ENCODE data around the gene GTF2H4. TPM values are rescaled to one million over a fixed set of nuclear protein-coding genes. Genes with fewer than 3 reads are reported as not detected.
A peak's percentile ranks its signal among the peaks of the same experiment; 100 is the strongest.
"Not testable (repeated sequence)": the region's sequence is repeated elsewhere in the genome, so short reads cannot be mapped to it uniquely, and the experiment has no call there.

The GTF2H4 gene
- polyA plus RNA-seq, result 87.7 and 101 TPM in 2 replicates
- polyA minus RNA-seq, result 45.0 and 47.0 TPM in 2 replicates

DNA sequence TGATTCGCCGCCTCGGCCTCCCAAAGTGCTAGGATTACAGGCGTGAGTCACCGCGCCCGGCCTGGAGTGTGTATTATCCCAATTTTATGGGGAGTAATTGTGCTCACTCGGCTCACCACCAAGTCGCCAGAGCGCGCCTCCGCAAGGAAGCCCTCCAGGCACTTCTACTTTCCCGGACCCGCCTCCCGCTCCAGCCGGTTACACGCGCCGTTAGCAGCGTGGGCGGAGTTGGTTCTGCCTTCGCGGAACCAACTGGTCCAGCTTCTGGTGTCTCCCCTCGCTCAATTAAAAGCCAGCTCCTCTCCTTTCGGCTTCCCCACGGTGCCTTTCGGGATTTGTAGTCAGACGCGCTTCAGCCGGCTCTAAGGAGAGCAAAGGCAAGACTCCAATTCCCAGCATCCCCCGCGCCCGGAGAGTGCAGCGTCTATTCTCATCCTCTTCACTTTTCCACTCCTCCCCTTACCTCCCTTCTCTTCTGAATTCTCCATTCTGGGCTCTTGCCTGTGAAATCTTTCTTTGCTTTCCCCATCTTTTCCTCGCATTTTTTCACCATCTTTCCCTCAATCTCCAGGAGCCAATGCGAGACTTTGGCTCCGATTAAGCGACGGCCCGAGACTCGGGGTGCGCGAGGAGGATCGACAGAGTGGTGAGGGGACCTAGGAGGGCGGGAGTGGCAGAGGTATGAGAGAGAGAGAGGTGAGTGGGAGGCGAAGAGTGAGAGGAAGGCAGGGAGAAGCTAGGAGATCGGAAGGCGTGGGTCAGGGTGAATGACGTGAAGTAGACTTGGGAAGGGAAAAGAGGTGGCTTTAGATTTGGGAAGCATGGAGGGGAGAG lies at the start of gene GTF2H4:
TSS of gene GTF2H4 (plus strand) at position 450 of the 834 bp plus-strand sequence.
- Histone ChIP-seq H3K27ac (ENCODE audit: low read length) (peak within 1 kb of the TSS; percentile 67), H2AFZ (ENCODE audit: low read depth, low read length) (peak within 1 kb of the TSS; percentile 97)
- peak; percentile 31 for TF ChIP-seq TAF1 (IDR thresholded peaks at IDR 0.05; ENCODE audit: low read depth)
- TF ChIP-seq SMC3 (conservative IDR thresholded peaks at IDR 0.05; ENCODE audit: poor library complexity), result peak; percentile 61
- TF ChIP-seq EP300 (conservative IDR thresholded peaks at IDR 0.05; ENCODE audit: poor library complexity, severe bottlenecking), result peak; percentile 29
- TF ChIP-seq RAD21 (conservative IDR thresholded peaks at IDR 0.05), result no peak
- no peak for TF ChIP-seq EZH2 (IDR thresholded peaks at IDR 0.05; ENCODE audit: borderline replicate concordance, insufficient read depth, low read length, poor library complexity, severe bottlenecking)
- peak; percentile 78 for TF ChIP-seq MXI1 (conservative IDR thresholded peaks at IDR 0.05; ENCODE audit: poor library complexity, severe bottlenecking)
- peak; percentile 45 for TF ChIP-seq POLR2AphosphoS5 (IDR thresholded peaks at IDR 0.05)
- TF ChIP-seq, protein P1, sequence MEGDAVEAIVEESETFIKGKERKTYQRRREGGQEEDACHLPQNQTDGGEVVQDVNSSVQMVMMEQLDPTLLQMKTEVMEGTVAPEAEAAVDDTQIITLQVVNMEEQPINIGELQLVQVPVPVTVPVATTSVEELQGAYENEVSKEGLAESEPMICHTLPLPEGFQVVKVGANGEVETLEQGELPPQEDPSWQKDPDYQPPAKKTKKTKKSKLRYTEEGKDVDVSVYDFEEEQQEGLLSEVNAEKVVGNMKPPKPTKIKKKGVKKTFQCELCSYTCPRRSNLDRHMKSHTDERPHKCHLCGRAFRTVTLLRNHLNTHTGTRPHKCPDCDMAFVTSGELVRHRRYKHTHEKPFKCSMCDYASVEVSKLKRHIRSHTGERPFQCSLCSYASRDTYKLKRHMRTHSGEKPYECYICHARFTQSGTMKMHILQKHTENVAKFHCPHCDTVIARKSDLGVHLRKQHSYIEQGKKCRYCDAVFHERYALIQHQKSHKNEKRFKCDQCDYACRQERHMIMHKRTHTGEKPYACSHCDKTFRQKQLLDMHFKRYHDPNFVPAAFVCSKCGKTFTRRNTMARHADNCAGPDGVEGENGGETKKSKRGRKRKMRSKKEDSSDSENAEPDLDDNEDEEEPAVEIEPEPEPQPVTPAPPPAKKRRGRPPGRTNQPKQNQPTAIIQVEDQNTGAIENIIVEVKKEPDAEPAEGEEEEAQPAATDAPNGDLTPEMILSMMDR (IDR thresholded peaks at IDR 0.05; ENCODE audit: poor library complexity, severe bottlenecking), result peak; percentile 34
- TF ChIP-seq, protein P2, sequence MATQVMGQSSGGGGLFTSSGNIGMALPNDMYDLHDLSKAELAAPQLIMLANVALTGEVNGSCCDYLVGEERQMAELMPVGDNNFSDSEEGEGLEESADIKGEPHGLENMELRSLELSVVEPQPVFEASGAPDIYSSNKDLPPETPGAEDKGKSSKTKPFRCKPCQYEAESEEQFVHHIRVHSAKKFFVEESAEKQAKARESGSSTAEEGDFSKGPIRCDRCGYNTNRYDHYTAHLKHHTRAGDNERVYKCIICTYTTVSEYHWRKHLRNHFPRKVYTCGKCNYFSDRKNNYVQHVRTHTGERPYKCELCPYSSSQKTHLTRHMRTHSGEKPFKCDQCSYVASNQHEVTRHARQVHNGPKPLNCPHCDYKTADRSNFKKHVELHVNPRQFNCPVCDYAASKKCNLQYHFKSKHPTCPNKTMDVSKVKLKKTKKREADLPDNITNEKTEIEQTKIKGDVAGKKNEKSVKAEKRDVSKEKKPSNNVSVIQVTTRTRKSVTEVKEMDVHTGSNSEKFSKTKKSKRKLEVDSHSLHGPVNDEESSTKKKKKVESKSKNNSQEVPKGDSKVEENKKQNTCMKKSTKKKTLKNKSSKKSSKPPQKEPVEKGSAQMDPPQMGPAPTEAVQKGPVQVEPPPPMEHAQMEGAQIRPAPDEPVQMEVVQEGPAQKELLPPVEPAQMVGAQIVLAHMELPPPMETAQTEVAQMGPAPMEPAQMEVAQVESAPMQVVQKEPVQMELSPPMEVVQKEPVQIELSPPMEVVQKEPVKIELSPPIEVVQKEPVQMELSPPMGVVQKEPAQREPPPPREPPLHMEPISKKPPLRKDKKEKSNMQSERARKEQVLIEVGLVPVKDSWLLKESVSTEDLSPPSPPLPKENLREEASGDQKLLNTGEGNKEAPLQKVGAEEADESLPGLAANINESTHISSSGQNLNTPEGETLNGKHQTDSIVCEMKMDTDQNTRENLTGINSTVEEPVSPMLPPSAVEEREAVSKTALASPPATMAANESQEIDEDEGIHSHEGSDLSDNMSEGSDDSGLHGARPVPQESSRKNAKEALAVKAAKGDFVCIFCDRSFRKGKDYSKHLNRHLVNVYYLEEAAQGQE (IDR thresholded peaks at IDR 0.05; ENCODE audit: borderline replicate concordance), result no peak

DNA sequence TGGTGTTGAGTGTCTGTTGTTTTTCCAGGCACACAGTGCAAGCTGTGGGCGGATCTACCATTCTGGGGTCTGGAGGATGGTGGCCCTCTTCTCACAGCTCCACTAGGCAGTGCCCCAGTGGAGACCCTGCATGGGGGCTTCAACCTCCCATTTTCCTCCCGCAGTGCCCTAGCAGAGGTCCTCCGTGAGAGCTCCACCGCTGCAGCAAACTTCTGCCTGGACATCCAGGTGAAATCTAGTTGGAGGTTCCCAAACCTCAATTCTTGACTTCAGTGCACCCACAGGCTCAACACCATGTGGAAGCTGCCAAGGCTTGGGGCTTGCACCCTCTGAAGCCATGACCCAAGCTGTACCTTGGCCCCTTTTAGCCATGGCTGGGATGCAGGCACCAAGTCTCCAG lies 48.3 kb upstream of the GTF2H4 start:
- not testable (repeated sequence) for H3F3A ChIP-seq (ENCODE audit: insufficient read depth, low read length, poor library complexity, severe bottlenecking); H2AFZ ChIP-seq (ENCODE audit: low read depth, low read length); H3K4me2 ChIP-seq (ENCODE audit: low read length); H4K20me1 ChIP-seq (ENCODE audit: insufficient read depth); H3K79me2 ChIP-seq (replicated peaks; ENCODE audit: insufficient read depth, low read length); H3K27me3 ChIP-seq (ENCODE audit: insufficient read depth, low read depth, low read length); H3K9me3 ChIP-seq (ENCODE audit: low read length); H3K27ac ChIP-seq (ENCODE audit: low read length); H3K9ac ChIP-seq (ENCODE audit: low read length); H3K9me2 ChIP-seq (ENCODE audit: insufficient read depth, low read length); H3K4me3 ChIP-seq (ENCODE audit: low read length); H3K36me3 ChIP-seq (ENCODE audit: insufficient read depth, low read length)

More for the DNA sequence above, at the start of gene GTF2H4:
- Histone ChIP-seq H3K9ac (ENCODE audit: low read length) (peak within 1 kb of the TSS; percentile 82), H3K4me3 (ENCODE audit: low read length) (peak within 1 kb of the TSS; percentile 75), H3F3A (ENCODE audit: insufficient read depth, low read length, poor library complexity, severe bottlenecking) (no peaks in the 10 kb centered on the region), H3K9me3 (ENCODE audit: low read length) (no peaks in the 10 kb centered on the region), H3K36me3 (ENCODE audit: insufficient read depth, low read length) (no peaks in the 10 kb centered on the region), H3K4me2 (ENCODE audit: low read length) (peak within 1 kb of the TSS; percentile 83), H3K79me2 (replicated peaks; ENCODE audit: insufficient read depth, low read length) (peaks cover 10% of the 10 kb centered on the region), H4K20me1 (ENCODE audit: insufficient read depth) (no peaks in the 10 kb centered on the region), H3K9me2 (ENCODE audit: insufficient read depth, low read length) (no peaks in the 10 kb centered on the region), H3K27me3 (ENCODE audit: insufficient read depth, low read depth, low read length) (no peaks in the 10 kb centered on the region)
